Kidney epithelial cell (primary cell): Measurements from ENCODE around the gene AMBRA1. TPM values are rescaled to one million over a fixed set of nuclear protein-coding genes. Genes with fewer than 3 reads are reported as not detected.
A peak's percentile ranks its signal among the peaks of the same experiment; 100 is the strongest.

ENCODE experiments used
- DNase-seq: peaks from one replicate; pipeline ENCODE4 v3.0.0-alpha.2; 2010; ENCODE audit warnings: low read depth
- H3K27me3 ChIP-seq: 2 replicates; pipeline ENCODE4 v1.6.0; 2011; ENCODE audit warnings: low read length; ENCODE audit not compliant: control insufficient read depth, insufficient read depth
- H3K36me3 ChIP-seq: 2 replicates; pipeline ENCODE4 v1.5.1; 2011; ENCODE audit warnings: low read length; ENCODE audit not compliant: control insufficient read depth, insufficient read depth
- H3K4me3 ChIP-seq: 2 replicates; pipeline ENCODE4 v1.5.1; 2011; ENCODE audit warnings: low read depth, mild to moderate bottlenecking, control low read depth, low read length
- CTCF ChIP-seq: IDR thresholded peaks from 2 replicates; pipeline ENCODE4 v1.5.1; 2011; ENCODE audit warnings: mild to moderate bottlenecking, moderate library complexity, low read length, control low read depth, inconsistent platforms; ENCODE audit not compliant: insufficient read depth, poor library complexity, severe bottlenecking
- total RNA-seq: library from RNA; depleted of rRNA; stranded (reverse); fragments of >200 nt; gene quantifications from 2 replicates; pipeline ENCODE4 v1.2.3, GENCODE V29; 2015

The AMBRA1 gene
- total RNA-seq, 1 donor from 2014 or later: 23.1 TPM

DNA sequence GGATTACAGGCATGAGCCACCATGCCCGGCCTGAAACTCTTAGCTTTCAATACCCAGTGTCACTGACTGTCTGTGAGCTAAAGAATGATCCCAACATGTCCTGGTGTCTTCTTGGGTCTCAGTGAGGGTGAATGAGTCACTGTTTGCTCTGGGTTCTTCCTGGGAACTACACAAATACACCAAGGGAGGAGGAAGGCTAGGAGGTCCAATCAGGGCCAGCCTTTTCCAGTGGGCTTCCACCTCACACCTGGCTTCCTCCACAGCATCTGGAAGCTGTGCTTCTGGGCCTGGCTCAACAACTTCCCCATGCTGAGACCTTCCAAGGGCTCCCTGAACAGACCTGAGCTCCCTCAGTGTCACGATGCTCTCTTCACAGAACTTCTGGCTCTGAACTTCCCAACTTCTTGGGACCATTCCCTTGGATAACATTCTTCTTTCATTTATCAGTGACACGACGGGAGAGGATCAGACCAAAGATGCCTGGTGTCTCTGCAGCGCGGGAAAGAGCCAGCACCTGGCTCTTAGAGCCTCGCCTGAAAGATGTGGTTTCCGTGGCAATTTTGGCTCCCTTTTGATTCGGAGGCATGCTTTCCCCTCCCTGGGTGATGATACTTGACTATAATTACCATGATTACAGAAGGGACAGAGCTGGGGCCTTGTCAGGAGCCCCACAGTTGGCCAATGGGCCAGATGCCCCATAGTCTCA is 179.9 kb downstream of the AMBRA1 start:
- no peak for TF ChIP-seq CTCF
- DNase-seq: no peak
- Histone ChIP-seq H3K4me3 (no peak overlapping the region), H3K36me3 (peaks cover 5% of the 10 kb centered on the region), H3K27me3 (no peaks in the 10 kb centered on the region)

DNA sequence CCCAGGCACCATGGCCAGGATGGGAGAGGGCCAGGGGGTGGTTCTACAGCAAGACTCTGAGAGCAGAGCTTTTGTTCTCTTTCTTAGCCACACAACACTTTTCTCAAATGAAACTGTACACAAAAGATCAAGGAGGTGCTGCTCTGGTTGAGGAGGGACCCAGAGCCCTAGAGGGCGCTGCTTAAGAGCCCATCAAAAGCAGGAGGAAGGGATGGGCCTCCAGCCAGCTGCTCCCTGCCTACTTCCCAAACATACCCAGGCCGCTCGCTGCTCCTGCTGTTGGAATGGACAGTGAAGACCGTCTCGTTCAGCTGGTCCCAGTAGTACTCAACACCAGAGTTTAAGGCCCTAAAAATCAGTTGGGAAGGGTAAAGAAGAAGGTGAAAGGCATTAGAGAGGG is 183.8 kb downstream of the AMBRA1 start:
- TF ChIP-seq CTCF: peak; percentile 8
- no peaks in the 10 kb centered on the region for H3K27me3 ChIP-seq
- H3K36me3 ChIP-seq: peaks cover 3% of the 10 kb centered on the region
- no peak overlapping the region for H3K4me3 ChIP-seq
- no peak for DNase-seq

GRCh38 chr11:46408407-46408986 is 185.3 kb downstream of the AMBRA1 start:
- H3K36me3 ChIP-seq: peaks cover 2% of the 10 kb centered on the region
- DNase-seq: no peak
- no peaks in the 10 kb centered on the region for H3K27me3 ChIP-seq
- no peak for TF ChIP-seq CTCF
- no peak overlapping the region for H3K4me3 ChIP-seq

DNA sequence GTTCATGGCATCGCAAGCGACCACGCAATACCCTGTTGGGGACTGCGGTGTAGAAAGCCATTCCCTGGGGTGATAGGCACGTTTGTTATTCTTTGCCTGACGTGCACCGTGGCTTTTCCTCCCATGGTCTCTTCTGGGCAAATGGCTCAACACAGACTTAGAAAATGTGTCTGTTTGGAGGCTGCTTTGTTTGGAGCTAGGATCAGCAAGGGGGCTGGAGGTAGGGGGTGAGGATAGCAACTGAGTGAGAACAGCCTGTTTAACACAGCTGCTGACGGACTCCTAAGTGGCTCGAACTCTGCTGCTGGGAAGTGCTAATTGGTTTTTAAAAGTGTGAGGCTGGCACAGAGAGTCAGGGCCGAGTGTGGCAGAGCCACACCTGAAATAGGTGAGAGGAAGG is 186.2 kb downstream of the AMBRA1 start:
- no peak for DNase-seq
- no peaks in the 10 kb centered on the region for H3K27me3 ChIP-seq

DNA sequence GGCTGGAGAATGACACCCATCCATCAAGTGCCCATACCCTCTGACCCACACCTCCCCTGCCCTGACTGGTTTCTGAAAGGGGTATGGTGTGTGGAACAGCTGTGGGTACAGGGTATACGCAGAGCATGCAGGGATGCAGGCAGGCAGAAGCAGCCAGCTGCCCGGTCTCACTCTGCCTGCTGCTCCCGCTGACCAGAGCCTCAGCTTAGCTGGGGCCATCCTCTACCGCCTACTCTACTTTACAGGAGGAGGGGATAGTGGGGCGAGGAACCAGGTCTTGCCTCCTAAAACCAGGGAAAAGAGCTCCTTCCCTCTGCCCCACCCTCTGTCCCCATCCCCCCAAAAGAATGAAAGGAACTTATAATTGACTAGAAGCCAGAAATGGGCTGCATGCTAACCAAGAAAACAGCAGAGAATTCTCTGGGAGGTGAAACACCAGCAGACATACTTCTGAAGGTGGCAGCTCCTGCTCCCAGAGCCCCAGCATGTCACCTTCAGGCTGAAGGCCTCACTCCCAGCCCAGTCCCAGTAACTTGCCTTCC is 189.3 kb downstream of the AMBRA1 start:
- H3K4me3 ChIP-seq: no peak overlapping the region
- no peak for TF ChIP-seq CTCF
- H3K36me3 ChIP-seq: no peaks in the 10 kb centered on the region
- H3K27me3 ChIP-seq: no peaks in the 10 kb centered on the region
- no peak for DNase-seq

More for the DNA sequence above, 186.2 kb downstream of the AMBRA1 start:
- TF ChIP-seq CTCF: no peak
- peaks cover 2% of the 10 kb centered on the region for H3K36me3 ChIP-seq
- no peak overlapping the region for H3K4me3 ChIP-seq
